GM21576 (cell line): Measurements from ENCODE around the gene FOXN4.

Experiments
- ATAC-seq: cut with Tn5 transposase; IDR thresholded peaks from one replicate; pipeline ENCODE4 v1.9.1; 2021; ENCODE audit warnings: mild to moderate bottlenecking, moderate library complexity; ENCODE audit not compliant: unreplicated experiment

The FOXN4 gene

DNA sequence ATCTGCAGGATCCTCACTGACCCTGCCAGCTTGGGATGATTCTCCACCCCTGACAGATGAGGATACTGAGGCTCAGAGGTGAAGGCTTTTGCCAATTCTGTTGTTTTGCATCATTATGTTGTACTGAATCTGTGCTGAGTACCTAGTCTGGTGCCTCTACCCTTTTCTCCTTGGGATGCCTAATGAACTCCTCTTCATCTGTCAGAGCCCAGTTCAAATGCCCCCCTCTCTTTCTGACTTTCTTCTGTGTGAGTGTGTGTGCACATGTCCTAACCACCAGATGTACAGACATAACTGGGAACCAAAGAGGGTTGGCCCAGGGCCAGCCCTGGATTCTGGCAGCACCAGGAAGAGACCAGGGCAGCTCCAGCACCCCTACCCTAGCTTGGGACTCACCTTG is 22.8 kb downstream of the FOXN4 start:
- ATAC-seq, result no peak

DNA sequence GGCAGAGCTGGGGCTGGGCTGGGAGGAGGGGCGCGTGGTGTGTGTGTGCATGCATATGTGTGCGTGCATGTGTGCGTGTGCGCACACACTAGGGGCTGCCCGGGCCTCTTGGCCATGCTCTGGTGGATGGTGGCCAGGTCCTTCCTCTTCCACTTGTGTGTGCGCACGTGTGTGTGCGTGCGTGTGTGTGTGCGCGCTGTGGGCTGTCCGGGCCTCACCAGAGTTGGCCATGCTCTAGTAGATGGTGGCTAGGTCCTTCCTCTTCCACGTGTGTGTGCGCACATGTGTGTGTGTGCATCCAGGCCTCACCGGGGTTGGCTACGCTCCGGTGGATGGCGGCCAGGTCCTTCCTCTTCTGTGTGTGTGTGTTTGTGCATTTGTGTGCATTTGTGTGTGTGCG is 24.7 kb downstream of the FOXN4 start:
- no peak for ATAC-seq

DNA sequence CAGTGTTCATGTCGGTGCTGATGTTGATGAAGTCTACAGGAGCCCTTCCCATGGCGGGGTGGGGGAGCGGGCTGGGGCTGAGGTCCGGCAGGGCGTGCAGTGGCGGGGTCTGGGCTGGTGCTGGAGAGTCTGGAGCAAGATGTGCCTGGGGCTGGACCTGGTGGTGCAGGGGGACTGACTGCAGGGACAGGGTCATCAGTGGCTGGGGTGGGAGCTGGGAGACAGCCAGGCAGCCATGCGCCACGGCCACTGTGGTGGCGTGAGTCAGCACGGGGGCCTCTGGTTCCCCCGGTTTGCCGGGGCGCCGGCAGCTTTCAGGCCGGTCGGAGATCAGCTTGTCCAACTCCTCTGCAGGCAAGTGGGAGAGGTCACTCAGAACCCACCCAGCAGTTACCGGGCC is 27.6 kb downstream of the FOXN4 start:
- no peak for ATAC-seq

DNA sequence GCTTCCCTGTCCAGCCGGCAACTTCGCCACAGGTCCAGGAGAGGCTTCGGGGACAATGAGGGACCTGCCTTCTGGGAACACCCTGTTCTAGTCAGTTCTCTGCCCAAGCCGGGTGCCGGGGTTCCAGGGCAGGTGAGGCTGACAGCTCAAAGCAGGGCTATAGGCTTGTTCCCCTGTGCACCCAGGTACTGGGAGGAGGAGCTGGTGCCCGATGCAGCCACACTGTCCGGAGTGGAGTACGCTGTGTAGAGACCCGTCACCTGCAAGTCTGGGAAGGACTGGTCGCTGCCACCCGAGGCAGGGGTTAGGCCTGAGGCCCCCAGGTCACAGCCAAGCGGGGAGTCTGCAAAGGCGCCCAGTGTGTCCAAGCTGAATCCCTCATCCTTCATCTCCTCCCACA is 29.6 kb downstream of the FOXN4 start:
- no peak for ATAC-seq

DNA sequence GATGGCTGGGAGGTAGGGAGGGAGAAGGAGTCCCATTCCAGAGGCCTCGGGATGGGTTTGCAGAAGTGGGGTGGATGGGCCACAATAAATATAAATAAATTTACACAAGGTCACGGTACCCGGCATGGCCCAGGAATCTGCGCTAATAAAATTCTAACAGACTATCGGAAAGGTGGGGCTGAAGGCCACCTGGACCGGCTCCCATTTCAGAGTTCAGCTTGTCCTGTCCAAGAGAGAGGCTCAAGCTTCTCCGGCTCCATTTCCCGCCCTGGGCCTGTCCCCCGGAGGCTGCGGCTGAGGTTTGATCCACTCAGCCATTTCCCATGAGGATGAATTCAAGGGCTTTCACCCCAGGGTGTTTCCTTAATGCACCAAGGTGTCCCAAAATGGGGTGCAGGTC is 30.2 kb downstream of the FOXN4 start:
- no peak for ATAC-seq

DNA sequence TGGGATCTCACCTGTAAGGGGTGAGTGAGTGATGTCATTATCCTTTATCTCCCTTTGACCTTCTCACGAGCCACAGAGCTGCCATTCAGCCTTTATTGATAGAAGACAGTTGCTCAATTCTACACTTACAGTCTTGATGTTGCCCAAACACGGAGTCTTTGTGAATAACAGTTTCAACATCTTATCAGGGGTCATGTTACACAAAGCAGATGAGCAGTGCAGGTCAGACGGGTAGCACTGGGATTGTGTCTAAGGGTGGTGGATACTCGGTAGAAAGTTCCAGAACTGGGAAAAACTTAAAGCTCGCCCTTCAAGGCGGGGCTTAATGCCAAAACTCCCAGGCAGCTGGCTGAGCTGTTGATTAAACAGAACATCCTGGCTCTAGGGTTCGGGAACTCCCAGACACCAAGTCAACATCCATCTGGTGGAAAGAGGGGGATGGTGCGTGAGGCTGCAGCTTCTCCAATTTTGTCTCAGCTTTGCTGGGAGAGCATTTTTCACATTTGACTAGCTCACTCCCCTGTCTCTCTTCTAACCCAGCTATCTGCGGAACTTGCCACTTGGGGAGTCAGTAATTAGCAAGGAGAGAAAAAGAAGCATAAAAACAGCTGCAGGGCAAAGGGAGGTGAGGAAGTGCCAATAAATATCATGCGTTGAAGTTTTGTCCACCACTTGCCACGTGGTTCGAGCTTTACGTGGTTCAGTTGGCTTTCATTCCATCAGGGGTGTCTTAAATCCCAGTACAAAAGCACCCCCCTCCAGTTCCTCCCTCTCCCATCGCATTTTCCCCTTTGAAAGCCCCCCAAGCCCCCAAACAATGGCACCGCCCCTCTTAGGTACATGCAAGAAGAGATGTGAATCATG is 31.0 kb downstream of the FOXN4 start:
- no peak for ATAC-seq

DNA sequence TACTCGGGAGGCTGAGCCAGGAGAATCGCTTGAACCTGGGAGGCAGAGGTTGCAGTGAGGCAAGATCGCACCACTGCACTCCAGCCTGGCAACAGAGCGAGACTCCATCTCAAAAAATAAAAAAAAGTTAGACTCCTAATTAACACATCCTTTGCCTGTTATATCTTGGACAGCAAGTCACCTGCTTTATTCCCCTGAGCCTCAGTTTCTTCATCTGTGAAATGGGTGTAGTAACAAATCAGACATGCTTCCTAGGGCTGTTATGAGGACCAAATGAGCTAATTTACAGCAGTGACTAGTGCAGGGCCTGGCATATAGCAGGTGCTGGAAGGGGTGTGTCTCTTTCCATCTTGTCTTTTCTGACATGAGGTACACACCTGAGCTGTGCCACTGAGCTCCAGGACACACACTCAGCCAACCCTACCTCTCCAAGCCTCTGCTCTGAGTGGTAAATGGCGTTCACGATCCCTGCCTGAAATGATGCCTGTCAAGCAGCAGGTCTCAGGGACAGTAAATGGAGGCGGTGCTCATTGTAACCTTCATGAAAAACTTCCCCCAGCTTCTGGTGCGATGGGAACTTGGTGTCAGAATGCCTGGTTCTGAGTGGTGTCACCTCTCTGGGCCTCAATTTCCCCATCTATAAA is 31.7 kb downstream of the FOXN4 start:
- no peak for ATAC-seq

DNA sequence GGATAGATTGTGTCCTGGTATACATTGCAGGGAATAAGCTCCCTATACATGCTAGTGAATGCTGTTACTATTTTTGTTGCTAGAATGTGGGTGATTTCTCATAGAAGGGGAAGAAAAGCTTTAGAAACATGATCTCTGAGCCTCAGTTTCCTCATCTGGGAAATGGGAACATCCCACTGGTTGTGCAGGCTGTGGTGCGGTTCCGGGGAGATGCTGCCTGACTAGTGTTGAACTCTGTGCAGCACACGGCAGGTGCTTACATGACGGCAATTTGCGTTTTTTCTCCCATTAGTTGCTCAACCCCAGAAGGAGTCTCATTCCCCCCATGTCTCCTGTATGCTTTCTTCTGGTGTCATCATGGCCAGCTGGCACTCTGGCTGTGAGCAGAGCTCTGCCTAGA is 32.9 kb downstream of the FOXN4 start:
- ATAC-seq, result no peak

DNA sequence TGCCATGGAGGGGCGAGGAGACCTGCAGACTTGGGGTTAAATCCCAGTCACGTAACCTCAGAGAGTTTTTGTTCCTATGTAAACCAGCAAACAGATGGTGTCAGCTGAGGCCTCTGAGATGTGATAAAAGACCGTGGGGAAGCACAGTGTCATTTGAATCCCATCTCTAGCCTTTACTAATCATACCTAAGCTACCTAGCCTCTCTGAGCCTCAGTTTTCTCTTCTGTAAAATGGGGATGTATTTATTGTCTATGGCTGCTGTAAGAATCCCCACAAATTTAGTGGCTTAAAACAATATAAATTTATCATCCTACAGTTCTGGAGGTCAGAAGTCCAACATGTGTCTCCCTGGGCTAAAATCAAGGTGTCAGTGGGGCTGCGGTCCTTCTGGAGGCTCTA is 33.9 kb downstream of the FOXN4 start:
- ATAC-seq, result no peak

DNA sequence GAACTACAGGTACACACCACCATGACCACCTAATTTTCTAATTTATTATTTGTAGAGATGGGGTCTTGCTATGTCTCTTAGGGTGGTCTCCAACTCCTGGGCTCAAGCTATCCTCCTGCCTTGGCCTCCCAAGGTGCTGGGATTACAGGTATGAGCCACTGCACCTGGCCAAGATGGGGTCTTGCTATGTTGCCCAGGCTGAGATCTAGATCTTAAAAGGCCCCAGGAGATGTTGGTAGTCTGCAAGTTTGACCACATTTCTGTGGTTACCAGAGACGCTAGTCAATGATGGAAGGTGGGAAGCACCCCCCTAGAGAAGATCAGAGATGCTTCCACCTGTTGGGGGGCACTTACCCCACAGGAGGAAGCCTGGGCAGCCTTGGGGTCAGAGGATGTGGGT is 34.7 kb downstream of the FOXN4 start:
- ATAC-seq, result no peak

DNA sequence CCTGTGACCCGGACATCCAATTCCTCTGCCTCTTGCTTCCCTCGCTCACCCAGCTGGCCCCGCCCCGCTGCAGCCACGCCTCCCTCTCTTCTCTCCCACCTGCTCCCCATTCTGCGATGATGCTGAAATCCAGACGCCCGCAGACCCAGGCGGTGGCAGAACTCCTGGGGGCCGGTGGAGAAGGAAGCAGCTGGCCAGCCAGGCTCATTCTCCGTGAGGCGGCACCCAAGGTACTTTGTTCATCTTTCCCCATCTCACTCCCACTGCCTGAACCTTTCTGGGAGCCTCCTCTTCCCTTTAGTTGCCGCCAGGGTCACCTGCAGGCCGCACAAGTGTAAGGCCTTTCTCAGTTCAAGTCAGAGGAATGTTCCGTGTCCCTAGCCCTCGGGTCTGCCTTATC is 35.7 kb downstream of the FOXN4 start:
- ATAC-seq, result no peak

DNA sequence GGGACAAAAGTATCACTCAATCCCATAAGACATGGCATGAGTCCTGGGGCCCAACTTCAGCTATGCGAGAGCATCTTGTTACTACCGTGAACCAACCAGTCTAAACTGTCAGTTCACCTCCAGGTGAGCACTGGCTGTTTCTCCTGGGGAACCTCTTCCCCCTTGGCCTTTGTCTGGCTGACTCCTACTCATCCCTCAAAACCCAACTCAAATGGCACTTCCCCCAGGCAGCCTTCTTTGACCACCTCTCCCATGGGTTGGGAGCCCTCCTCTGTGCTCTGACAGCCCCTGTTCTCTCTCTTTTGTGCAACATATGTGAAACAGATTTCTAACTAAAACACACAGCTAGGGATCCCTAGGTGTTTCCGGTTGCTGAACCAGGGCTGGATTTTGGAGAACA is 37.7 kb downstream of the FOXN4 start:
- ATAC-seq, result no peak

DNA sequence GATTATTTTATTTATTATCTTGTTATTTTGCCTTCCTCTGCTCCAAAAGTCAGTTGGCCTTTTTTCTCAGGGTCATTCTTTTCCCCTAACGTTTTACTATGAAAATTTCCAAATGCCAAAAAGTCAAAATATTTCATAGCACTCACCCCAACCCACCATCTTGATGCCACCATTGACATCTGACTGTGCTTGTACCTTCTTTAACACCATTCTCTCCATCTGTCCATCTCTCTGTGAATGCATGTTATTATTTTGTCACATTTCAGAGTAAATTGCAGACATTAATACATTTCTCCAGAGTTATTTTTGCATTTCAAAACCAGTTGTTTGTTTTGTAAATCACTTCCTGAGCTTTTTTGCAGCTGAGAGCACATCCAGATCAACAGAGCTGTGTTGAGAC is 38.6 kb downstream of the FOXN4 start:
- ATAC-seq, result no peak

DNA sequence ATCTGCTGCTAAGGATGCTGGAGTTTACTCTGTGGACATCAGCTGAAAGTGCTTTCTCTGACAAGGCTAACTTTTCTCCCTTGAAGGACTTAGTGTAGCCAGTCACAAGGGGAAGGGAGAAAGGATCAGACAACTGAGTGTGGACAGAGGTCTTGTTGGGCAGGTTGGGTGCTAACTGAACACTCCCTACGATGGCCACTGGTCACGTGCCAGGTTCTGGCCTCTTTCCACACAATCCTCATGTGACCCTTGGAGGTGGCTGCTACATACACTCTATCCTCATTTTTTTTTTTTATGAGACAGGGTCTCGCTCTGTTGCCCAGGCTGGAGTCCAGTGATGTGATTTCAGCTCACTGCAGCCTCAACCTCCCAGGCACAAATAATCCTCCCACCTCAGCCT is 39.7 kb downstream of the FOXN4 start:
- ATAC-seq, result no peak

DNA sequence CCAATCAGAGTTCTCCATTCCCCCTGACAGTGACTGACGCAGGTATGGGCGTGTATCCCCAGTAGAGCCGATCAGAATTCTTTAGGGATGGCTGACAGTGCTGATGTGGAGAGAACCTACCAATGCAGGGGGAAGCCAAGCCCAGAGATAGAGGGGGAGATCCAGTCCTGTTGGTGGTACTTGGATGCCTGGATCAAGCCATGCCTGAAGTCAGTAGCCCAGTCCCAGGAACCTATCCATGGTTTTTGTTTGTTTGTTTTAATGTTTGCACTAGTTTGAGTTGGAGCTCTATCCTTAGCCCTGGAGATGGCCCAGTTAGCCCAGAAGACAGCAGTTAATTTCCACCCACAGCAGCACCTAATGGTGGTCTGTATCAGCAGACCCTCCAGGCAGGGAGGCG is 40.2 kb downstream of the FOXN4 start:
- no peak for ATAC-seq

DNA sequence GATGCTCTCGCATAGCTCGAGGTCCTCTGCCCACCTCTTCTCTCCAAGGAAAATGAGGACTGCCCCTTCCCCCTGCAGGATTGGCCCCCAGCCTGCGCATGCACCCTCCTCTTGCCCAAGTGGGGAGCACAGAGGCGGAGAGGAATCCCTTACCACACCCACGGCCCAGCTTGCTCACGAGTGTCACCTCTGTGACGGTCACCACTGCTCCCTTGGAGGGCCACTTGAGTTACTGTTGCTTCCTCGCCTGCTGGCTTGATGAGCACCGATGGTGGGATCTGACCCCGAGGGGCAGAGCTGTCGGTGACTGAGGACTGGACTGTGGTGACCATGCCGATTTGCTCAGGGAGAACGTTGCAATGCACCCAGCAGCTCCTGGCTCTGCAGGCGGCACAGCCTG is 41.7 kb downstream of the FOXN4 start:
- no peak for ATAC-seq

DNA sequence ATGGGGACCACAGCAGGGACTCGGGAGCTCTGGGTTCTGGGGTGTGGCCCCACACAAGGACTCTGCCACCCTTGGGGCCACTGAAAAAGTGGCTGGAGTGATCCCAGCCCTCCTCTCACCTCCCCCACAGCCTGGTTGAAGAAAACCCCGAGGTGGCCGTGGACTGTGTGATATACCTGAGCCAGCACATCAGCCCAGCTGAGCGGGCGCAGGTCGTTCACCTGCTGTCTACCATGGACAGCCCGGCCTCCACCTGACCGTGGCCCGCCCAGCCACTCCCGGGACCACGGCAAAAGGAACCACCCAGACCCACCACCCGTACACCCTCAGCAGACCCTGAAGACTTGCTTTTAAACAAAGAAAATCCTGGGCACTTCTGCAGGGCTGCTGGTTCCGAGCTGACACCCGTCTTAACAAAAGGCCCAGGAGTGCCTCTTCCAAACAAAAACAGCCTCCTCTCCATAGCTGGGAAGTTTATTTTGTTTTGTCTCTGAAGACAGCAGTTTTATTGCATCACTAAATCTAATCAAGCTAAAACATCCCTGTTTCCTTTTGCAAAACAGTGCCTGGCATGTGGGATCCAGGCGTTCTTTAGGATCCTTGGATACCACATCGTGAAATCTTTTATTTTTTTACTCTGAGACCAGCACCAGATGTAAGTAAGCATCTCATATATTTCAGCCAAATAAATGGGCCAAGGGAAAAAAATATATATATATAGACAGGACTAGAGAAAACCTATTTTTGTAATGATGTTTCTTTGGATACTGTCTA is 42.8 kb downstream of the FOXN4 start:
- ATAC-seq, result no peak

DNA sequence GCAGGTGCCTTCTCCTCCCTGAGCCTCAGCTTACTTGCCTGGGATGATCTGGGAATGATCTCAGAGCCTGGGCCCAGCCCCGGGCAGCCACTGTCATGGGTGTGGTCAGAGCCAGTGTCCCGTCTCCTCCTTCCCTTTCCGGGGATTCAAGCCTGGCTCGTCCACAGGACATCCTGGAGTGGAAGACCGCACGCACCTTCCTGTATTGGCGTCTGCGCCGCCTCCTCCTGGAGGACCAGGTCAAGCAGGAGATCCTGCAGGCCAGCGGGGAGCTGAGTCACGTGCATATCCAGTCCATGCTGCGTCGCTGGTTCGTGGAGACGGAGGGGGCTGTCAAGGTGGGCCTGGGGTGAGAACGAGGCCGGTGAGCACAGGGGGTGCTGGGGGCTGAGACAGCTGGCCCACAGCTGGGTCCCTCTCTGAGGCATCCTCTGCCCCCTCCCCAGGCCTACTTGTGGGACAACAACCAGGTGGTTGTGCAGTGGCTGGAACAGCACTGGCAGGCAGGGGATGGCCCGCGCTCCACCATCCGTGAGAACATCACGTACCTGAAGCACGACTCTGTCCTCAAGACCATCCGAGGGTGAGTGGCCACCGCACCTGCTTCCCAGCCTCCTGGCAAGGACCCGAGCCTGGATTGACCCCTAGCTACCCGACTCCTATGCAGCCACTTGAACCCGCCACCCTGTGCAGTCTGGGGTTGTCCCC is 44.0 kb downstream of the FOXN4 start:
- no peak for ATAC-seq

DNA sequence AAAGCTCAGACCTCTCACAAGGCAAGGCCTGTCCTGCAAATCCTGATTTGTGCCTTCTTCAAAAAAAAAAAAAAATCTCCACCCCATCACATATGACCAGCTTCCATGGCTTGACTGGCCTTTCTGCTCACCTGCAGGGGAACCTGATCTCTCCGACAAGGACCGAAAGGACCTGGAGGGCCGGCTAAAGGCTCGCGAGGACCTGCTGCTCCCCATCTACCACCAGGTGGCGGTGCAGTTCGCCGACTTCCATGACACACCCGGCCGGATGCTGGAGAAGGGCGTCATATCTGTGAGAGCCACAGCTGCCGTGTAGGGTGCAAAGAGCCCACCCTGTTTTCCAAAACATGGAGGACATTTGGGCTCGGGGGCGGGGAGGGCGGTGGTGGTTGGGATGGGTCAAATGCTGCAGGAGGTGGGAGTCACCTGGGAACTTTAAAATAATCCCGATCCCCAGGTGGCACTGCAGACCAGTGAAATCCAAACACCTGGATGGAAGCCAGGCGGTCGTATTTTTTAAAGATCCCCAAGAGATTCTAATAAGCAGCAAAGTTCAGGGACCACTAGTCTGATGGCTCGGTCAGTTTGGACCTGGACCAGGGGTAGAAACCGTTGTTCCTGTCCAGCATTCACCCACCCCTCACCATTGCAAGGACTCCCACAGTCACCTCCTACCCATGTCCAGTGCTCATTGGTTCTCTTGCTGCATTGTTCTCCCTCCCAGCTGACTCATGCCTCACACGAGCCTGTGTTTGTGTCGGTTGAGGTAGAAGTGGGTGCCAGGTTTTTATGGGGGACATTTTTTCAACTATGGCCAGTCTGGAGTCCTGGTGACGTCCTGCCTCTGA is 44.8 kb downstream of the FOXN4 start:
- no peak for ATAC-seq

DNA sequence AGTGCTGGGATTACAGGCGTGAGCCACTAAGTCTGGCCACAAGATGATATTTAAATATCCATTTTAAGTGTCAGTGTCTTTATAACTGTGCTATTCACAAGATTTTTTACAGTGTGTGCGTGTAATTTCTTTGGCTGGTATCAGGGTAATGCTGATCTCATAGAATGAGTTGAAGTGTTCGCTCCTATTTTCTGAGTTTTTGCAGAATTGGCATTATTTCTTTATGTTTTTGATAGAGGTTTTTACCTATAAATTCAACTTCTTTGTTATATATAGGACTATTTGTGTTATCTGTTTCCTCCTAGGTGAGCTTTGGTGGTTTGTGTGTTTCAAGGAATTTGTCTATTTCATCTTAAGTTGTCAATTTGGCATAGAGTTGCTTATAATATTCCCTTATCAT is 45.6 kb downstream of the FOXN4 start:
- no peak for ATAC-seq
